Liver (tissue), 9 donors: ENCODE measurements around the gene ZNF410. TPM values are rescaled to one million over a fixed set of nuclear protein-coding genes. Genes with fewer than 3 reads are reported as not detected.

Experiments
- DNase-seq: peaks from one replicate; pipeline ENCODE4 v3.0.0-alpha.2; 2017; ENCODE audit warnings: low spot score
- H3K27ac ChIP-seq, 2 donors: one replicate each; pipeline ENCODE4 v1.7.0; 2013; ENCODE audit warnings: inconsistent platforms in 2 of 2, low read length in 2 of 2, control low read depth in 1 of 2, low read depth in 1 of 2, mild to moderate bottlenecking in 1 of 2
- H3K27me3 ChIP-seq, 4 donors: one replicate each; pipeline versions ENCODE4 v1.6.1 to v1.7.0; 2013; ENCODE audit warnings: low read length in 3 of 4, inconsistent platforms in 1 of 4, mild to moderate bottlenecking in 1 of 4, moderate library complexity in 1 of 4; ENCODE audit not compliant: control insufficient read depth in 4 of 4, insufficient read depth in 4 of 4
- H3K36me3 ChIP-seq, 4 donors: one replicate each; pipeline versions ENCODE4 v1.6.1 to v1.7.0; 2013; ENCODE audit warnings: low read length in 3 of 4, mild to moderate bottlenecking in 3 of 4, low read depth in 1 of 4, moderate library complexity in 1 of 4; ENCODE audit not compliant: control insufficient read depth in 4 of 4, insufficient read depth in 3 of 4
- H3K4me1 ChIP-seq, 4 donors: one replicate each; pipeline versions ENCODE4 v1.6.1 to v1.7.0; 2013; ENCODE audit warnings: low read length in 3 of 4, mild to moderate bottlenecking in 3 of 4, moderate library complexity in 1 of 4; ENCODE audit not compliant: control insufficient read depth in 4 of 4, insufficient read depth in 4 of 4
- H3K4me3 ChIP-seq, 3 donors: one replicate each; pipeline versions ENCODE4 v1.6.1 to v1.7.0; 2013; ENCODE audit warnings: low read length in 3 of 3, control low read depth in 1 of 3, low read depth in 1 of 3, mild to moderate bottlenecking in 1 of 3
- H3K9ac ChIP-seq, 2 donors: one replicate each; pipeline ENCODE4 v1.7.0; 2013; ENCODE audit warnings: low read length in 2 of 2, mild to moderate bottlenecking in 2 of 2, moderate library complexity in 2 of 2, control low read depth in 1 of 2, low read depth in 1 of 2
- H3K9me3 ChIP-seq, 4 donors: one replicate each; pipeline versions ENCODE4 v1.6.1 to v1.7.0; 2013; ENCODE audit warnings: low read length in 3 of 4; ENCODE audit not compliant: control insufficient read depth in 4 of 4
- CTCF ChIP-seq: fragments of 150-350 bp; IDR thresholded peaks from 2 replicates; pipeline ENCODE4 v1.5.1; 2017; ENCODE audit warnings: improper control_type of control experiment, low read depth, low read length; ENCODE audit not compliant: missing input control
- EGR1 ChIP-seq, 2 donors: IDR thresholded peaks; 2 replicates each; pipeline ENCODE4 v1.6.1; 2016 to 2018; ENCODE audit warnings: antibody characterized with exemption in 2 of 2, low read depth in 2 of 2
- FOXA2 ChIP-seq: IDR thresholded peaks from 2 replicates; pipeline ENCODE4 v1.6.1; 2016; ENCODE audit warnings: antibody characterized with exemption
- GABPA ChIP-seq, 2 donors: IDR thresholded peaks in 1 of 2; conservative IDR thresholded peaks in 1 of 2; 2 replicates each; pipeline ENCODE4 v1.6.1; 2016; ENCODE audit warnings: antibody characterized with exemption in 2 of 2, mild to moderate bottlenecking in 1 of 2, moderate library complexity in 1 of 2
- HNF4A ChIP-seq, 2 donors: conservative IDR thresholded peaks; 2 replicates each; pipeline ENCODE4 v1.6.1; 2016; ENCODE audit warnings: antibody characterized with exemption in 2 of 2, mild to moderate bottlenecking in 2 of 2
- HNF4G ChIP-seq: IDR thresholded peaks from 2 replicates; pipeline ENCODE4 v1.6.1; 2016; ENCODE audit warnings: antibody characterized with exemption
- JUND ChIP-seq, 2 donors: IDR thresholded peaks; 2 replicates each; pipeline ENCODE4 v1.6.1; 2016; ENCODE audit warnings: antibody characterized with exemption in 2 of 2
- MAX ChIP-seq: IDR thresholded peaks from 2 replicates; pipeline ENCODE4 v1.6.1; 2016; ENCODE audit warnings: antibody characterized with exemption
- NR2F2 ChIP-seq: IDR thresholded peaks from 2 replicates; pipeline ENCODE4 v1.6.1; 2016; ENCODE audit warnings: antibody characterized with exemption
- RAD21 ChIP-seq, 2 donors: IDR thresholded peaks; 2 replicates each; pipeline ENCODE4 v1.6.1; 2016; ENCODE audit warnings: antibody characterized with exemption in 2 of 2, mild to moderate bottlenecking in 2 of 2
- REST ChIP-seq: IDR thresholded peaks from 2 replicates; pipeline ENCODE4 v1.6.1; 2016; ENCODE audit warnings: antibody characterized with exemption, mild to moderate bottlenecking
- RXRA ChIP-seq, 2 donors: IDR thresholded peaks; 2 replicates each; pipeline ENCODE4 v1.6.1; 2017 to 2018; ENCODE audit warnings: antibody characterized with exemption in 2 of 2, mild to moderate bottlenecking in 1 of 2
- SP1 ChIP-seq: IDR thresholded peaks from 2 replicates; pipeline ENCODE4 v1.6.1; 2018; ENCODE audit warnings: antibody characterized with exemption, mild to moderate bottlenecking
- TAF1 ChIP-seq: conservative IDR thresholded peaks from 2 replicates; pipeline ENCODE4 v1.6.1; 2016; ENCODE audit warnings: antibody characterized with exemption, mild to moderate bottlenecking
- YY1 ChIP-seq: IDR thresholded peaks from 2 replicates; pipeline ENCODE4 v1.6.1; 2016; ENCODE audit warnings: antibody characterized with exemption, mild to moderate bottlenecking
- WGBS: extraction: QIAGEN DNeasy Blood & Tissue Kit; methylation state at CpG from one replicate; pipeline ENCODE4 v1.1.7; 2013; 5-methylcytosine and 5-hydroxymethylcytosine counted together
- polyA plus RNA-seq, 2 donors: library from polyadenylated mRNA; stranded (reverse) in 1 of 2; unstranded in 1 of 2; fragments of 200-250 nt in 1 of 2; fragments of >200 nt in 1 of 2; fragmentation: Nextera tagmentation in 1 of 2; extraction: Ambion mirVana in 1 of 2; gene quantifications; one replicate each; pipeline versions ENCODE4 v1.2.1 to v1.2.3, GENCODE V29; 2013 to 2015
- total RNA-seq, 2 donors: library from RNA; depleted of rRNA; stranded (reverse); fragments of >200 nt; gene quantifications; one replicate each; pipeline ENCODE4 v1.2.3, GENCODE V29; 2014
- TF ChIP-seq, protein P1 (sequence below): IDR thresholded peaks from 2 replicates; pipeline ENCODE4 v1.6.1; 2016; ENCODE audit warnings: antibody characterized with exemption
- donor health status: healthy.
- donor health status: healthy.
- donor health status: healthy.
- donor health status: healthy.
- donor health status: healthy.

The ZNF410 gene
- total and polyA plus RNA-seq, 4 donors, result 11.2 to 33.0 (median 21.6) TPM

- H3K4me3 ChIP-seq, result no peak overlapping the region
- no peak for DNase-seq
Observed at GRCh38 chr14:73846947-73847346, 39.7 kb upstream of the ZNF410 start.

More at GRCh38 chr14:73846947-73847346, 39.7 kb upstream of the ZNF410 start:
- Histone ChIP-seq H3K27ac (no peak overlapping the region), H3K9me3 (no peaks in the 10 kb centered on the region), H3K36me3 (no peaks in the 10 kb centered on the region), H3K27me3 (no peaks in the 10 kb centered on the region), H3K4me1 (peaks cover 0 to 6% (median 0%) of the 10 kb centered on the region in 4 donors), H3K9ac (no peak overlapping the region)
- 87% methylated on average over 4 of the region's 4 CpGs for WGBS
- TF ChIP-seq CTCF (no peak), RAD21 (IDR thresholded peaks at IDR 0.05) (no peak), NR2F2 (no peak), MAX (no peak), SP1 (no peak), HNF4G (no peak), RXRA (IDR thresholded peaks at IDR 0.05) (no peak), EGR1 (IDR thresholded peaks at IDR 0.05; ENCODE audit: low read depth in 2 of 2) (no peak), REST (no peak), YY1 (no peak), JUND (IDR thresholded peaks at IDR 0.05) (no peak), FOXA2 (no peak), HNF4A (conservative IDR thresholded peaks at IDR 0.05) (no peak), GABPA (IDR thresholded peaks at IDR 0.05 in 1 of 2, conservative IDR thresholded peaks at IDR 0.05 in 1 of 2) (no peak), TAF1 (no peak)
- TF ChIP-seq, protein P1, sequence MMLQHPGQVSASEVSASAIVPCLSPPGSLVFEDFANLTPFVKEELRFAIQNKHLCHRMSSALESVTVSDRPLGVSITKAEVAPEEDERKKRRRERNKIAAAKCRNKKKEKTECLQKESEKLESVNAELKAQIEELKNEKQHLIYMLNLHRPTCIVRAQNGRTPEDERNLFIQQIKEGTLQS, result no peak
